NCI-H524 treated with DMSO at 0.1 percent for 48 hours (cell line): Measurements from ENCODE around the gene KIF1A.
"Not testable (repeated sequence)": the region's sequence is repeated elsewhere in the genome, so short reads cannot be mapped to it uniquely, and the experiment has no call there.

ENCODE experiments used
- DNase-seq: peaks from one replicate; lab custom pipeline; 2025; lab: John Stamatoyannopoulos, UW

The KIF1A gene

GRCh38 chr2:240683980-240684728 is 135.9 kb downstream of the KIF1A start:
- DNase-seq, result not testable (repeated sequence)

- DNase-seq, result not testable (repeated sequence)
Measured at GRCh38 chr2:240683329-240683979, 136.6 kb downstream of the KIF1A start.

- DNase-seq, result not testable (repeated sequence)
Measured at GRCh38 chr2:240682431-240683224, 137.4 kb downstream of the KIF1A start, which contains the start of gene AQP12B. Gene AQP12B, minus strand, starts transcription at chr2:240682885. Its CDS starts 48 bp downstream, at chr2:240682837.

GRCh38 chr2:240680185-240680584 is 139.8 kb downstream of the KIF1A start:
- DNase-seq, result not testable (repeated sequence)

- DNase-seq, result not testable (repeated sequence)
Measured at GRCh38 chr2:240678909-240679308, 141.1 kb downstream of the KIF1A start.

- DNase-seq, result not testable (repeated sequence)
Measured at GRCh38 chr2:240678043-240678442, 142.0 kb downstream of the KIF1A start.

- DNase-seq, result not testable (repeated sequence)
Measured at GRCh38 chr2:240675345-240675744, 144.7 kb downstream of the KIF1A start.

- DNase-seq, result not testable (repeated sequence)
Measured at GRCh38 chr2:240674461-240675184, 145.4 kb downstream of the KIF1A start.

- DNase-seq, result no peak
Measured at GRCh38 chr2:240672701-240673190, 147.3 kb downstream of the KIF1A start.

GRCh38 chr2:240672076-240672700 is 147.8 kb downstream of the KIF1A start:
- no peak for DNase-seq

- no peak for DNase-seq
Measured at GRCh38 chr2:240670950-240671349, 149.1 kb downstream of the KIF1A start.

- DNase-seq, result no peak
Measured at GRCh38 chr2:240670402-240670801, 149.6 kb downstream of the KIF1A start.

- DNase-seq, result no peak
Measured at GRCh38 chr2:240664622-240665021, 155.4 kb downstream of the KIF1A start.
